HEK293T (cell line): ENCODE data around the gene VWA3B.

ENCODE experiments used
- ARNT ChIP-seq: fragments of 450-650 bp; IDR thresholded peaks from 2 replicates; pipeline ENCODE4 v1.6.1; 2017; ENCODE audit warnings: mild to moderate bottlenecking
- BHLHE40 ChIP-seq: fragments of 450-650 bp; IDR thresholded peaks from 2 replicates; pipeline ENCODE4 v1.6.1; 2016; ENCODE audit warnings: mild to moderate bottlenecking, moderate library complexity, borderline replicate concordance
- FOXA1 ChIP-seq: fragments of 450-650 bp; IDR thresholded peaks from 2 replicates; pipeline ENCODE4 v1.6.1; 2016; ENCODE audit warnings: mild to moderate bottlenecking
- FOXK2 ChIP-seq: fragments of 450-650 bp; IDR thresholded peaks from 2 replicates; pipeline ENCODE4 v1.6.1; 2016; ENCODE audit warnings: mild to moderate bottlenecking
- FOXM1 ChIP-seq: fragments of 450-650 bp; IDR thresholded peaks from 2 replicates; pipeline ENCODE4 v1.6.1; 2017; ENCODE audit warnings: mild to moderate bottlenecking, borderline replicate concordance
- HDGF ChIP-seq: fragments of 450-650 bp; IDR thresholded peaks from 2 replicates; pipeline ENCODE4 v1.6.1; 2017; ENCODE audit warnings: antibody characterized with exemption, borderline replicate concordance
- LEF1 ChIP-seq: fragments of 450-650 bp; IDR thresholded peaks from 2 replicates; pipeline ENCODE4 v1.6.1; 2017; ENCODE audit warnings: mild to moderate bottlenecking, borderline replicate concordance
- NFRKB ChIP-seq: fragments of 450-650 bp; IDR thresholded peaks from 2 replicates; pipeline ENCODE4 v1.6.1; 2016; ENCODE audit warnings: mild to moderate bottlenecking, moderate library complexity
- PKNOX1 ChIP-seq: fragments of 450-650 bp; IDR thresholded peaks from 2 replicates; pipeline ENCODE4 v1.6.1; 2016
- SP1 ChIP-seq: fragments of 450-650 bp; IDR thresholded peaks from 2 replicates; pipeline ENCODE4 v1.6.1; 2017
- SUZ12 ChIP-seq: fragments of 450-650 bp; IDR thresholded peaks from 2 replicates; pipeline ENCODE4 v1.6.1; 2016; ENCODE audit warnings: mild to moderate bottlenecking
- ZNF384 ChIP-seq: fragments of 450-650 bp; IDR thresholded peaks from 2 replicates; pipeline ENCODE4 v1.6.1; 2016

- TF ChIP-seq ZNF384 (no peak), ARNT (no peak), HDGF (no peak), SP1 (no peak), PKNOX1 (no peak), NFRKB (no peak), LEF1 (no peak), FOXM1 (no peak), BHLHE40 (no peak), FOXK2 (no peak), FOXA1 (no peak), SUZ12 (no peak)
These were observed at the start of gene VWA3B for GRCh38 chr2:98086491-98087446.
